Upper lobe of right lung (tissue), 1 donor: Measurements from ENCODE around the gene RHOA. TPM values are rescaled to one million over a fixed set of nuclear protein-coding genes. Genes with fewer than 3 reads are reported as not detected.

Source experiments
- ATAC-seq: fragments of 200-7000 bp; cut with Tn5 transposase; one replicate; pipeline ENCODE4 v1.9.1; 2020; ENCODE audit warnings: mild to moderate bottlenecking, moderate library complexity
- DNase-seq: peaks from one replicate; pipeline ENCODE4 v3.0.0-alpha.2; 2020
- H3K27ac ChIP-seq: fragments of 200-600 bp; one replicate; pipeline ENCODE4 v1.8.0; 2022
- H3K27me3 ChIP-seq: fragments of 200-600 bp; one replicate; pipeline ENCODE4 v1.8.0; 2022; ENCODE audit warnings: mild to moderate bottlenecking
- H3K36me3 ChIP-seq: fragments of 200-600 bp; one replicate; pipeline ENCODE4 v1.8.0; 2022
- H3K4me1 ChIP-seq: fragments of 200-600 bp; one replicate; pipeline ENCODE4 v1.8.0; 2022
- H3K4me3 ChIP-seq: fragments of 200-600 bp; one replicate; pipeline ENCODE4 v1.8.0; 2022; ENCODE audit warnings: mild to moderate bottlenecking
- H3K9me3 ChIP-seq: fragments of 200-600 bp; one replicate; pipeline ENCODE4 v1.8.0; 2022
- intact Hi-C: fragments of 100-400 bp; cut with DNase I; formaldehyde crosslinking; loops from one replicate; pipeline ENCODE4 v1.11.0; 2022
- total RNA-seq: library from RNA; stranded (reverse); fragmentation: NEBNext Ultra II Directional; extraction: Animal tissue kit (Norgen Biotek cat#: 25700); gene quantifications from one replicate; pipeline ENCODE4 v1.2.1, GENCODE V29; 2021
- TF ChIP-seq, protein P1 (sequence below): fragments of 200-600 bp; IDR thresholded peaks from one replicate; pipeline ENCODE4 v1.8.0; 2022; ENCODE audit warnings: antibody characterized with exemption
- donor health status: DM: no; HTN: yes; CAD: no; lungs with severe emphysema.

Gene RHOA
- total RNA-seq, 1 donor from 2014 or later = 543 TPM

GRCh38 chr3:49377483-49377882 is 34.3 kb downstream of the RHOA start:
- intact Hi-C loops = no loop called here
- H3K36me3 ChIP-seq = peaks cover 32% of the 10 kb centered on the region
- H3K4me1 ChIP-seq = peaks cover 22% of the 10 kb centered on the region
- ATAC-seq = peak; percentile 27
- no peaks in the 10 kb centered on the region for H3K27me3 ChIP-seq
- no peak overlapping the region for H3K4me3 ChIP-seq
- H3K9me3 ChIP-seq = no peaks in the 10 kb centered on the region
- peak overlapping the region; percentile 18 for H3K27ac ChIP-seq
- TF ChIP-seq, protein P1, sequence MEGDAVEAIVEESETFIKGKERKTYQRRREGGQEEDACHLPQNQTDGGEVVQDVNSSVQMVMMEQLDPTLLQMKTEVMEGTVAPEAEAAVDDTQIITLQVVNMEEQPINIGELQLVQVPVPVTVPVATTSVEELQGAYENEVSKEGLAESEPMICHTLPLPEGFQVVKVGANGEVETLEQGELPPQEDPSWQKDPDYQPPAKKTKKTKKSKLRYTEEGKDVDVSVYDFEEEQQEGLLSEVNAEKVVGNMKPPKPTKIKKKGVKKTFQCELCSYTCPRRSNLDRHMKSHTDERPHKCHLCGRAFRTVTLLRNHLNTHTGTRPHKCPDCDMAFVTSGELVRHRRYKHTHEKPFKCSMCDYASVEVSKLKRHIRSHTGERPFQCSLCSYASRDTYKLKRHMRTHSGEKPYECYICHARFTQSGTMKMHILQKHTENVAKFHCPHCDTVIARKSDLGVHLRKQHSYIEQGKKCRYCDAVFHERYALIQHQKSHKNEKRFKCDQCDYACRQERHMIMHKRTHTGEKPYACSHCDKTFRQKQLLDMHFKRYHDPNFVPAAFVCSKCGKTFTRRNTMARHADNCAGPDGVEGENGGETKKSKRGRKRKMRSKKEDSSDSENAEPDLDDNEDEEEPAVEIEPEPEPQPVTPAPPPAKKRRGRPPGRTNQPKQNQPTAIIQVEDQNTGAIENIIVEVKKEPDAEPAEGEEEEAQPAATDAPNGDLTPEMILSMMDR = no peak
- DNase-seq = no peak

- peaks cover 79% of the 10 kb centered on the region for H3K36me3 ChIP-seq
- H3K4me1 ChIP-seq = no peaks in the 10 kb centered on the region
- TF ChIP-seq, protein P1 = no peak
- ATAC-seq (no peak), DNase-seq (no peak)
- intact Hi-C loops = no loop called here
- no peaks in the 10 kb centered on the region for H3K9me3 ChIP-seq
- no peak overlapping the region for H3K4me3 ChIP-seq
- no peaks in the 10 kb centered on the region for H3K27me3 ChIP-seq
- H3K27ac ChIP-seq = no peak overlapping the region
Measured at GRCh38 chr3:49371946-49372345, 39.8 kb downstream of the RHOA start.

DNA sequence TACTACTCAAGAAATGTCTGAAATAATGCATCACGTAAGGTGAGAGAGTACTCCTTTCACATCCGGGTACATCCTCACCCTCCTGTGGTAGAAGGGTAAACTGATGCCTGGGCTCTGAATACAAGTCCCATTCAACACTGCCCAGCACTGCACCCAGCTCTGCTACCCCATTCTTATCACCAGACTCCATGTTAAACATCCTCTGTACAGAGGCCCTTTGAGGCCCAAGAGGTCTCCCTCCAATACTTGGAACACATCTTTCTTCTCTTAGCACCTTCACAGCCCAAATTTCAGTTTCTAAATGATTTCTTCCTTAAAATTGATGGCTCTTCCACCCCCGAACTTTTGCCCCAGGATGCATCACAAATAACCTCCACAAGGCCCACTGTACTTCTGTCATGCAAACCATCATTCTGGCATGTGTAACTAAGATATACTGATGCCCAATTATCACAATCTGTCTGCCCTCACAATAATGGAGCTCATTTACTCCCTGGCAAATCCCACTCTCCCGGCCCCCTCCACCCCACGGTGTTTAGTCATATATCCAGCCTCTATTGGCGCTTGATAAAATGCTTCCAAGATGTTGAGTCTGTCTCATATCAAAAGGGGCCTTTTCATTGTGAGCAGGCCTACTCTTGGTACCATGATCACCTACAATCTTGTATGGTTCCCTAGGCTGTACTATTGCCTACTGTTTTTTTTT is 41.0 kb downstream of the RHOA start:
- ATAC-seq = no peak

GRCh38 chr3:49362561-49362960 is 49.2 kb downstream of the RHOA start:
- no peak for ATAC-seq
- DNase-seq = no peak

More for the DNA sequence above, 41.0 kb downstream of the RHOA start:
- Histone ChIP-seq H3K9me3 (no peaks in the 10 kb centered on the region), H3K27me3 (no peaks in the 10 kb centered on the region), H3K27ac (no peak overlapping the region), H3K4me1 (no peaks in the 10 kb centered on the region), H3K36me3 (peaks cover 91% of the 10 kb centered on the region), H3K4me3 (no peak overlapping the region)
- TF ChIP-seq, protein P1 = no peak
- intact Hi-C loops = no loop called here
- DNase-seq = no peak

GRCh38 chr3:49359623-49360022 is 52.2 kb downstream of the RHOA start:
- peaks cover 79% of the 10 kb centered on the region for H3K36me3 ChIP-seq
- TF ChIP-seq, protein P1 = no peak
- H3K27ac ChIP-seq = peak overlapping the region; percentile 96
- peaks cover 35% of the 10 kb centered on the region for H3K4me1 ChIP-seq
- intact Hi-C loops = no loop called here
- H3K9me3 ChIP-seq = no peaks in the 10 kb centered on the region
- no peaks in the 10 kb centered on the region for H3K27me3 ChIP-seq
- H3K4me3 ChIP-seq = no peak overlapping the region
- no peak for DNase-seq
- ATAC-seq = no peak

More at GRCh38 chr3:49362561-49362960, 49.2 kb downstream of the RHOA start:
- Histone ChIP-seq H3K36me3 (peaks cover 86% of the 10 kb centered on the region), H3K9me3 (no peaks in the 10 kb centered on the region), H3K27ac (no peak overlapping the region), H3K4me1 (peaks cover 17% of the 10 kb centered on the region), H3K4me3 (no peak overlapping the region), H3K27me3 (no peaks in the 10 kb centered on the region)
- intact Hi-C loops = no loop called here
- TF ChIP-seq, protein P1 = no peak

DNA sequence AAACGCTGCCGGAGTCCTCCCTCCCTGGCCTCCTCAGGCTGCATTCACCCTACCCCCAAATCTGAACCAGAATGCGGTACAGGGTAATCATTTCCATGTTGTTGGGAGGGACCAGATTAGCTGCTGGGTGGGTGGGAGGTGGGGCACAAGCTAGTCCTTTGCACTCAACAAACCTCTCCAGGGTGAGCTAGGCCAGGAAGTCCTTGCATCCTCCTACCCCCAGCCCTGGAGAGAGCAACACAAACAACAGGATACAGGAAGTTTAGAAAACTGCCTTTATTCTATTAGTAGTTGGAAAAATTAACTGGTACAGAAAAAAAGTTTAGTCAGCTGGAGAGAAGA is 52.9 kb downstream of the RHOA start:
- ATAC-seq = no peak
- TF ChIP-seq, protein P1 = no peak
- Histone ChIP-seq H3K27me3 (no peaks in the 10 kb centered on the region), H3K9me3 (no peaks in the 10 kb centered on the region), H3K27ac (peak overlapping the region; percentile 96), H3K36me3 (peaks cover 71% of the 10 kb centered on the region), H3K4me3 (peak overlapping the region; percentile 85), H3K4me1 (peaks cover 35% of the 10 kb centered on the region)
- intact Hi-C loops = no loop called here
- no peak for DNase-seq
